ENCODE results near the gene GBP3. TPM values are rescaled to one million over a fixed set of nuclear protein-coding genes. Genes with fewer than 3 reads are reported as not detected.

The GBP3 gene
- total RNA-seq, 4 donors from 2014 or later: 11.2 to 38.6 (median 20.5) TPM

DNA sequence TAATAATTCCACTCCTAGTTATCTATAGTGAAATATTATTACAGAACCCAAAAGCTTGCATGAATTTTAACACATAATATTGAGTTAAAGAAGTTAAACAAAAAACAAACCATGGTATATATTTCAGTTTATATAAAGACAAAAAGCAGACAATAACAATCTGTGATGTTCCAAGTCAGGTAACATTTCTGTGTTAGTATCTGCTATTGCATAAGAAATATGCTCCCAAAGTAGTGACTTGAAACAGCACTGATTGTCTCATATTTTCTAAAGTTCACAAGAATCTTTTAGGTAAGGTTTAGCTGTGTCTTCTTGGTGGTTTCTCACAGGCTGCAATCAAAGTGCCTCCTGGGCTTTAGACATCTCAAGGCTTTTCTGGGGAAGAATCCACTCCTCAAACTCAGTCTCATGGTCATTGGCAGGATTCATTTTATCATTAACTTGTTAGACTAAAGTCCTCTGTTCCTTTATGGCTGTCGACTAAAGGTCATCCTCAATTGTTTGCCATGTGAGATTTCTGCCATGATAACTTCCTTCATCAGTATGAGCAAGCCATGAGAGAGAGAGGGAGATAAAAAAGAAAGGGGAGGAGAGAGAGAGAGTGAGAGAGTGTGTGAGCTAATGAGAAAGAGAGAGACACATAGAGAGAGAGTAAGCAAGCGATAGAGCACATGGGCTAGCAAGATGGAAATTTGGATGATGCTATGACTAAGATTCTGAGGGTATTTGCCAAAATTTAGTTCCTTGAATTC, 22.5 kb upstream of the GBP3 start:
- Histone ChIP-seq H3K4me3 (no peak overlapping the region), H3K4me1 (no peaks in the 10 kb centered on the region), H3K27ac (no peak overlapping the region), H3K27me3 (no peaks in the 10 kb centered on the region), H3K9me3 (no peaks in the 10 kb centered on the region), H3K36me3 (no peaks in the 10 kb centered on the region)
- TF ChIP-seq CTCF (IDR thresholded peaks at IDR 0.05): no peak
- no peak for TF ChIP-seq POLR2A (IDR thresholded peaks at IDR 0.05)
- intact Hi-C loops (cut with DNase I; ENCODE audit: low total_unique reads): no loop called here
- DNase-seq: no peak

DNA sequence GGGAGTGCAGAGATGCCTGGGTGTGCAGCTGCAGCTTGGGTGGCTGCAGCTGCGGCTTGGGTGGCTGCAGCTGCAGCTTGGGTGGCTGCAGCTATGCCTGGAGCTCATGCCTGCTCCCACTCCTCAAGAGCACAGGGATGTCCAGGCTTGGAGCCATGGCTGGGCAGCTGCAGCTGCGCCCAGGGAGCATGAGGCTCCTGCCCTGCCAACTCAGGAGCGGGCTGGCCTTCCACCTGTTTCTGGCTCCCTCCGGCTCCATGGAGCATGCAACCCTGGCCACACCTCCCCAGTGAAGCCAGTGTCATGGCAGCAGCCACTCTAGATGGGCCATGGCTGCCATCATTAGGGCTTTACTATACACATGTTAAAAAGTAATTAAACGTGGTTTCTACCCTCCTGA, 21.3 kb upstream of the GBP3 start:
- no peak for DNase-seq

GRCh38 chr1:89042491-89042890, 19.8 kb upstream of the GBP3 start:
- Histone ChIP-seq H3K4me3 (no peak overlapping the region), H3K27ac (no peak overlapping the region), H3K4me1 (no peaks in the 10 kb centered on the region), H3K27me3 (no peaks in the 10 kb centered on the region), H3K36me3 (no peaks in the 10 kb centered on the region), H3K9me3 (no peaks in the 10 kb centered on the region)
- no peak for DNase-seq
- TF ChIP-seq POLR2A (IDR thresholded peaks at IDR 0.05) (no peak), CTCF (IDR thresholded peaks at IDR 0.05) (no peak)
- intact Hi-C loops (cut with DNase I; ENCODE audit: low total_unique reads): no loop called here

More for the DNA sequence above, 21.3 kb upstream of the GBP3 start:
- H3K9me3 ChIP-seq: no peaks in the 10 kb centered on the region
- no peaks in the 10 kb centered on the region for H3K27me3 ChIP-seq
- intact Hi-C loops (cut with DNase I; ENCODE audit: low total_unique reads): no loop called here
- no peaks in the 10 kb centered on the region for H3K4me1 ChIP-seq
- no peak overlapping the region for H3K4me3 ChIP-seq
- no peak overlapping the region for H3K27ac ChIP-seq
- TF ChIP-seq CTCF (IDR thresholded peaks at IDR 0.05) (no peak), POLR2A (IDR thresholded peaks at IDR 0.05) (no peak)
- no peaks in the 10 kb centered on the region for H3K36me3 ChIP-seq

DNA sequence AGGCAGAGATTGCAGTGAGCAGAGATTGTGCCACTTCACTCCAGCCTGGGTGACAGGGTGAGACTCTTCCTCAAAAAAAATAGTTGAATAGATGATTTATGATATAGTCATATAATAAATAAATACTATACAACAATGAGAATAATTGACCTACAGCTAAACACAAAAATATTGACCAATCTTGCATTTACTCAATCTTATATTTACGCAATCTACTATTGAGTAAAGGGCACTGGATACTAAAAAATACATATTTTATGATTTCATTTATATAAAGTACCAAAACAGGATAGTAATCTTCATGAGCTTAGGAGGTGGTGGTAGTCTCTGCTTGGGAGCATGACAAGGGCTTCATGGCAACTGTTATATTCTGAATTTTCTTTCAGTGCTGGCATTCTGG, 19.1 kb upstream of the GBP3 start:
- Histone ChIP-seq H3K27ac (no peak overlapping the region), H3K4me1 (no peaks in the 10 kb centered on the region), H3K27me3 (no peaks in the 10 kb centered on the region), H3K4me3 (no peak overlapping the region), H3K9me3 (no peaks in the 10 kb centered on the region), H3K36me3 (no peaks in the 10 kb centered on the region)
- TF ChIP-seq CTCF (IDR thresholded peaks at IDR 0.05) (no peak), POLR2A (IDR thresholded peaks at IDR 0.05) (no peak)
- no peak for DNase-seq
- intact Hi-C loops (cut with DNase I; ENCODE audit: low total_unique reads): no loop called here

DNA sequence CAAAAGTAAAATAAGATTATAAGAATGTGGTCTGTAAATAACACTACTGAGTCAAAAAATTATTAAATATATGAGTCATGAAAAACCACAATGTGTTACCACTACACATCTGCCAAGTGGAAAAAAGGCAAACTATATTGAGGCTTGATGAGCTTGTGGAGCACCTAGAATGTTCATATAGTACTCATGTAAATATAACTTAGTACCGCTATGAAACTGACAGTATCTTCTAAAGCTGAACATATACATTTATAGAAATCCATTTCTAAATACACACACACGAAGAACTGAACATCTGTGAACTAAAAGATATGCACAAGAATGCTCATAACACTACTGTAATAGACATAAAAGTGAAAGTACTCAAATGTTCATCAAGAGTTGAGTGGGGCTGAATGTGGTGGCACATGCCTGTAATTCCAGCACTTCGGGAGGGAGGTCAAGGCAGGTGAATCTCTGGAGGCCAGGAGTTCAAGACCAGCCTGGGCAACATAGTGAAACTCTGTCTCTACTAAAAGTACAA, 18.5 kb upstream of the GBP3 start:
- H3K9me3 ChIP-seq: no peaks in the 10 kb centered on the region
- H3K27ac ChIP-seq: no peak overlapping the region
- no peaks in the 10 kb centered on the region for H3K36me3 ChIP-seq
- no peak overlapping the region for H3K4me3 ChIP-seq
- no peaks in the 10 kb centered on the region for H3K4me1 ChIP-seq
- TF ChIP-seq POLR2A (IDR thresholded peaks at IDR 0.05) (no peak), CTCF (IDR thresholded peaks at IDR 0.05) (no peak)
- no peak for DNase-seq
- intact Hi-C loops (cut with DNase I; ENCODE audit: low total_unique reads): no loop called here
- no peaks in the 10 kb centered on the region for H3K27me3 ChIP-seq
